NT2/D1 (cell line): Measurements from ENCODE around the gene ITGB5.
"Not testable (repeated sequence)": the region's sequence is repeated elsewhere in the genome, so short reads cannot be mapped to it uniquely, and the experiment has no call there.

Experiments
- SUZ12 ChIP-seq: IDR thresholded peaks from 2 replicates; pipeline ENCODE4 v1.6.1; 2011; ENCODE audit not compliant: insufficient read length, insufficient read depth; ENCODE audit errors: extremely low read depth
- YY1 ChIP-seq: IDR thresholded peaks from 2 replicates; pipeline ENCODE4 v1.6.1; 2011; ENCODE audit not compliant: insufficient read length, insufficient read depth
- ZNF274 ChIP-seq: IDR thresholded peaks from 2 replicates; pipeline ENCODE4 v1.6.1; 2011; ENCODE audit warnings: mild to moderate bottlenecking, low read depth, low read length

GRCh38 chr3:124789103-124789502 lies 98.1 kb downstream of the ITGB5 start:
- TF ChIP-seq YY1, SUZ12, ZNF274: not testable (repeated sequence)
